Hepatocyte (in vitro differentiated cells): ENCODE data around the gene NNAT.

ENCODE experiments used
- EZH2 ChIP-seq: fragments of 200-600 bp; sonication (generic); IDR thresholded peaks from 2 replicates; pipeline ENCODE4 v1.6.1; 2016; ENCODE audit warnings: antibody characterized with exemption, mild to moderate bottlenecking, borderline replicate concordance
- EZH2phosphoT487 ChIP-seq: fragments of 200-600 bp; sonication (generic); IDR thresholded peaks from one replicate; pipeline ENCODE4 v1.6.1; 2018; ENCODE audit warnings: antibody characterized with exemption, mild to moderate bottlenecking, low read depth, moderate library complexity; ENCODE audit not compliant: unreplicated experiment, severe bottlenecking

- no peak for TF ChIP-seq EZH2phosphoT487
- TF ChIP-seq EZH2, result no peak
Measured at GRCh38 chr20:37544386-37544785, 23.3 kb downstream of the NNAT start.
